Coronary artery (tissue), 2 donors: Measurements from ENCODE around the gene KIF21A.

Source experiments
- DNase-seq: peaks from one replicate; pipeline ENCODE4 v3.0.0-alpha.2; 2017; ENCODE audit warnings: low spot score
- H3K27ac ChIP-seq, 2 donors: fragments of 200-600 bp; sonication (generic); one replicate each; pipeline ENCODE4 v1.5.1; 2016 to 2019
- H3K4me3 ChIP-seq: fragments of 200-600 bp; sonication (generic); 2 replicates; pipeline ENCODE4 v1.5.1; 2016; ENCODE audit warnings: mild to moderate bottlenecking, moderate library complexity
- CTCF ChIP-seq: fragments of 200-600 bp; sonication (generic); IDR thresholded peaks from one replicate; pipeline ENCODE4 v1.5.1; 2019; ENCODE audit warnings: antibody characterized with exemption

KIF21A gene

GRCh38 chr12:39357041-39357440, 85.9 kb downstream of the KIF21A start:
- no peak overlapping the region for H3K4me3 ChIP-seq
- TF ChIP-seq CTCF: no peak
- no peak for DNase-seq
- no peak overlapping the region for H3K27ac ChIP-seq

- no peak overlapping the region for H3K27ac ChIP-seq
- no peak for DNase-seq
- no peak for TF ChIP-seq CTCF
- no peak overlapping the region for H3K4me3 ChIP-seq
Measured at GRCh38 chr12:39355841-39356240, 87.1 kb downstream of the KIF21A start.

GRCh38 chr12:39354955-39355354, 88.0 kb downstream of the KIF21A start:
- H3K27ac ChIP-seq: no peak overlapping the region
- no peak for TF ChIP-seq CTCF
- H3K4me3 ChIP-seq: no peak overlapping the region
- DNase-seq: no peak

- no peak overlapping the region for H3K27ac ChIP-seq
- H3K4me3 ChIP-seq: no peak overlapping the region
- DNase-seq: no peak
- no peak for TF ChIP-seq CTCF
Measured at GRCh38 chr12:39352471-39353017, 90.4 kb downstream of the KIF21A start.

GRCh38 chr12:39351153-39351552, 91.8 kb downstream of the KIF21A start:
- no peak overlapping the region for H3K27ac ChIP-seq
- no peak for DNase-seq
- no peak overlapping the region for H3K4me3 ChIP-seq
- TF ChIP-seq CTCF: no peak

- Histone ChIP-seq H3K27ac (no peak overlapping the region), H3K4me3 (no peak overlapping the region)
- DNase-seq: no peak
- TF ChIP-seq CTCF: no peak
Measured at GRCh38 chr12:39348941-39349626, 93.8 kb downstream of the KIF21A start.

- Histone ChIP-seq H3K4me3 (no peak overlapping the region), H3K27ac (no peak overlapping the region)
- no peak for TF ChIP-seq CTCF
- no peak for DNase-seq
Measured at GRCh38 chr12:39348523-39348922, 94.4 kb downstream of the KIF21A start.
